Measurements from ENCODE around the gene KLF3.

DNA sequence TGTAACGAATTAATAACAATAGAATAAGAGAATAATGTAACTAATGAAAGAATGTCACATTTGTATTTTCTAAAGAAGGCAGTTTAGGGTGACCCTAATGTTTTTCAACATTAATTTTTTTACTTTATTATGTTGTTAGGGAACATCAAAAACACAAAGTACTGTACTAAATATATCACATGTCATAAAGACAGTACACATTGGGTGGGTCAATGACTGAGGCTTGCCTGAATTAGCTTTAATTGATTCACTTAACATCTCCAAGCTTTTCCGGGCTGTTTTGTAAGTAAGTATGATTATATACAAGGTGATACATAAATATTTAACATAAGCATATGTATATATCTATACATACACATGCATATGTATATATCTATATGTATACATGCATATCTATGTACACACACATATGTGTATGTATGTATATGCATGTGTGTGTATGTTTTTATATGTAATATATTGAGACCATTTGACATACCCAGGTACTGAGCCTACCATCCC is 43.4 kb upstream of the KLF3 start:
- TF ChIP-seq, protein P1, sequence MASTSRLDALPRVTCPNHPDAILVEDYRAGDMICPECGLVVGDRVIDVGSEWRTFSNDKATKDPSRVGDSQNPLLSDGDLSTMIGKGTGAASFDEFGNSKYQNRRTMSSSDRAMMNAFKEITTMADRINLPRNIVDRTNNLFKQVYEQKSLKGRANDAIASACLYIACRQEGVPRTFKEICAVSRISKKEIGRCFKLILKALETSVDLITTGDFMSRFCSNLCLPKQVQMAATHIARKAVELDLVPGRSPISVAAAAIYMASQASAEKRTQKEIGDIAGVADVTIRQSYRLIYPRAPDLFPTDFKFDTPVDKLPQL (IDR thresholded peaks at IDR 0.05; ENCODE audit: extremely low read depth, insufficient read length) = no peak
- TF ChIP-seq, protein P2, sequence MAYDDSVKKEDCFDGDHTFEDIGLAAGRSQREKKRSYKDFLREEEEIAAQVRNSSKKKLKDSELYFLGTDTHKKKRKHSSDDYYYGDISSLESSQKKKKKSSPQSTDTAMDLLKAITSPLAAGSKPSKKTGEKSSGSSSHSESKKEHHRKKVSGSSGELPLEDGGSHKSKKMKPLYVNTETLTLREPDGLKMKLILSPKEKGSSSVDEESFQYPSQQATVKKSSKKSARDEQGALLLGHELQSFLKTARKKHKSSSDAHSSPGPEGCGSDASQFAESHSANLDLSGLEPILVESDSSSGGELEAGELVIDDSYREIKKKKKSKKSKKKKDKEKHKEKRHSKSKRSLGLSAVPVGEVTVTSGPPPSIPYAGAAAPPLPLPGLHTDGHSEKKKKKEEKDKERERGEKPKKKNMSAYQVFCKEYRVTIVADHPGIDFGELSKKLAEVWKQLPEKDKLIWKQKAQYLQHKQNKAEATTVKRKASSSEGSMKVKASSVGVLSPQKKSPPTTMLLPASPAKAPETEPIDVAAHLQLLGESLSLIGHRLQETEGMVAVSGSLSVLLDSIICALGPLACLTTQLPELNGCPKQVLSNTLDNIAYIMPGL (CRISPR knock-in tag; IDR thresholded peaks at IDR 0.05) = no peak
- TF ChIP-seq RNF2 (IDR thresholded peaks at IDR 0.05) = no peak
- no peak for TF ChIP-seq RFX5 (IDR thresholded peaks at IDR 0.05; ENCODE audit: low read depth, low read length)
- TF ChIP-seq, protein P3, sequence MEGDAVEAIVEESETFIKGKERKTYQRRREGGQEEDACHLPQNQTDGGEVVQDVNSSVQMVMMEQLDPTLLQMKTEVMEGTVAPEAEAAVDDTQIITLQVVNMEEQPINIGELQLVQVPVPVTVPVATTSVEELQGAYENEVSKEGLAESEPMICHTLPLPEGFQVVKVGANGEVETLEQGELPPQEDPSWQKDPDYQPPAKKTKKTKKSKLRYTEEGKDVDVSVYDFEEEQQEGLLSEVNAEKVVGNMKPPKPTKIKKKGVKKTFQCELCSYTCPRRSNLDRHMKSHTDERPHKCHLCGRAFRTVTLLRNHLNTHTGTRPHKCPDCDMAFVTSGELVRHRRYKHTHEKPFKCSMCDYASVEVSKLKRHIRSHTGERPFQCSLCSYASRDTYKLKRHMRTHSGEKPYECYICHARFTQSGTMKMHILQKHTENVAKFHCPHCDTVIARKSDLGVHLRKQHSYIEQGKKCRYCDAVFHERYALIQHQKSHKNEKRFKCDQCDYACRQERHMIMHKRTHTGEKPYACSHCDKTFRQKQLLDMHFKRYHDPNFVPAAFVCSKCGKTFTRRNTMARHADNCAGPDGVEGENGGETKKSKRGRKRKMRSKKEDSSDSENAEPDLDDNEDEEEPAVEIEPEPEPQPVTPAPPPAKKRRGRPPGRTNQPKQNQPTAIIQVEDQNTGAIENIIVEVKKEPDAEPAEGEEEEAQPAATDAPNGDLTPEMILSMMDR (IDR thresholded peaks at IDR 0.05 in 2 of 3, conservative IDR thresholded peaks at IDR 0.05 in 1 of 3; ENCODE audit: insufficient read depth in 2 of 3, low read depth in 1 of 3, low read length in 3 of 3) = no peak

Measured in K562 (cell line).